H9 (cell line): Measurements from ENCODE around the gene TXLNB. TPM values are rescaled to one million over a fixed set of nuclear protein-coding genes. Genes with fewer than 3 reads are reported as not detected.

ENCODE experiments used
- DNase-seq: peaks from one replicate; pipeline ENCODE4 v3.0.0-alpha.2; 2017
- H2AFZ ChIP-seq: one replicate; pipeline ENCODE4 v1.6.1; 2013; ENCODE audit warnings: mild to moderate bottlenecking, low read length, control low read depth, moderate library complexity
- H2AK5ac ChIP-seq: 2 replicates; pipeline ENCODE4 v1.6.1; 2013; ENCODE audit warnings: low read length, control low read depth, mixed read lengths; ENCODE audit not compliant: insufficient read length
- H2BK120ac ChIP-seq: one replicate; pipeline ENCODE4 v1.6.1; 2013; ENCODE audit warnings: low read depth, mild to moderate bottlenecking, low read length, control low read depth, inconsistent platforms; ENCODE audit not compliant: poor library complexity, severe bottlenecking
- H2BK12ac ChIP-seq: 2 replicates; pipeline ENCODE4 v1.6.1; 2013; ENCODE audit warnings: low read length, control low read depth, mixed read lengths, low read depth; ENCODE audit not compliant: insufficient read length
- H2BK15ac ChIP-seq: 2 replicates; pipeline ENCODE4 v1.6.1; 2013; ENCODE audit warnings: low read depth, low read length, control low read depth
- H2BK20ac ChIP-seq: one replicate; pipeline ENCODE4 v1.6.1; 2013; ENCODE audit warnings: low read depth, mild to moderate bottlenecking, low read length, control low read depth, inconsistent platforms; ENCODE audit not compliant: poor library complexity, severe bottlenecking
- H2BK5ac ChIP-seq: 2 replicates; pipeline ENCODE4 v1.6.1; 2013; ENCODE audit warnings: low read length, control low read depth, mixed read lengths; ENCODE audit not compliant: insufficient read length
- H3K14ac ChIP-seq: 2 replicates; pipeline ENCODE4 v1.6.1; 2013; ENCODE audit warnings: low read length, control low read depth; ENCODE audit not compliant: insufficient read depth
- H3K18ac ChIP-seq: 2 replicates; pipeline ENCODE4 v1.6.1; 2013; ENCODE audit warnings: low read depth, mild to moderate bottlenecking, mixed read lengths, low read length, control low read depth; ENCODE audit not compliant: insufficient read length
- H3K23ac ChIP-seq: 2 replicates; pipeline ENCODE4 v1.6.1; 2013; ENCODE audit warnings: low read length, control low read depth, mixed read lengths, low read depth; ENCODE audit not compliant: insufficient read length
- H3K23me2 ChIP-seq: 2 replicates; pipeline ENCODE4 v1.6.1; 2013; ENCODE audit warnings: low read depth, mild to moderate bottlenecking, mixed read lengths, low read length, control low read depth; ENCODE audit not compliant: insufficient read length, poor library complexity, severe bottlenecking
- H3K27ac ChIP-seq: 2 replicates; pipeline ENCODE4 v1.5.1; 2013; ENCODE audit warnings: low read length, control low read depth, mixed read lengths, low read depth; ENCODE audit not compliant: insufficient read length
- H3K27me3 ChIP-seq: 2 replicates; pipeline ENCODE4 v1.6.1; 2013; ENCODE audit warnings: low read length, control low read depth, inconsistent platforms; ENCODE audit not compliant: insufficient read depth
- H3K4ac ChIP-seq: 2 replicates; pipeline ENCODE4 v1.6.1; 2013; ENCODE audit warnings: low read depth, mild to moderate bottlenecking, control low read depth, inconsistent platforms, low read length, moderate library complexity
- H3K4me1 ChIP-seq: 2 replicates; pipeline ENCODE4 v1.6.1; 2013; ENCODE audit warnings: low read length, control low read depth, inconsistent platforms; ENCODE audit not compliant: insufficient read depth
- H3K4me2 ChIP-seq: 2 replicates; pipeline ENCODE4 v1.6.1; 2013; ENCODE audit warnings: low read length, control low read depth, mixed read lengths; ENCODE audit not compliant: insufficient read length, insufficient read depth
- H3K56ac ChIP-seq: 2 replicates; pipeline ENCODE4 v1.6.1; 2013; ENCODE audit warnings: low read depth, mild to moderate bottlenecking, mixed read lengths, low read length, control low read depth; ENCODE audit not compliant: insufficient read length
- H3K79me1 ChIP-seq: 2 replicates; pipeline ENCODE4 v1.6.1; 2013; ENCODE audit warnings: low read depth, mild to moderate bottlenecking, moderate library complexity, low read length, control low read depth, inconsistent platforms; ENCODE audit not compliant: insufficient read depth, poor library complexity, severe bottlenecking
- H3K79me2 ChIP-seq: 2 replicates; pipeline ENCODE4 v1.6.1; 2013; ENCODE audit warnings: low read length, control low read depth, inconsistent platforms; ENCODE audit not compliant: insufficient read depth
- H3K9ac ChIP-seq: 2 replicates; pipeline ENCODE4 v1.6.1; 2013; ENCODE audit warnings: low read length, control low read depth, mixed read lengths; ENCODE audit not compliant: insufficient read length; ENCODE audit errors: extremely low read depth
- H3K9me3 ChIP-seq: one replicate; pipeline ENCODE4 v1.6.1; 2013; ENCODE audit warnings: low read depth, low read length, inconsistent platforms; ENCODE audit not compliant: control insufficient read depth
- H3T11ph ChIP-seq: one replicate; pipeline ENCODE4 v1.6.1; 2013; ENCODE audit warnings: mild to moderate bottlenecking, low read length, control low read depth, inconsistent platforms
- H4K20me1 ChIP-seq: one replicate; pipeline ENCODE4 v1.6.1; 2013; ENCODE audit not compliant: control insufficient read depth, insufficient read length, insufficient read depth
- H4K5ac ChIP-seq: 2 replicates; pipeline ENCODE4 v1.6.1; 2013; ENCODE audit warnings: low read depth, mild to moderate bottlenecking, mixed read lengths, low read length, control low read depth; ENCODE audit not compliant: insufficient read length
- H4K8ac ChIP-seq: replicated peaks from 2 replicates; pipeline ENCODE4 v1.6.1; 2013; ENCODE audit warnings: low read length, control low read depth, mixed read lengths, low read depth; ENCODE audit not compliant: insufficient read length
- H4K91ac ChIP-seq: 2 replicates; pipeline ENCODE4 v1.6.1; 2013; ENCODE audit warnings: low read depth, mild to moderate bottlenecking, moderate library complexity, mixed read lengths, low read length, control low read depth; ENCODE audit not compliant: insufficient read length
- H3K27ac Mint-ChIP-seq, 3 experiments: 2 replicates in 2 of 3; 3 replicates in 1 of 3; pipeline ENCODE4 v1.8.0; 2020 to 2021; ENCODE audit warnings: mixed read lengths in 3 of 3, mild to moderate bottlenecking in 1 of 3, moderate library complexity in 1 of 3
- H3K27me3 Mint-ChIP-seq: 2 replicates; pipeline ENCODE4 v1.8.0; 2021; ENCODE audit warnings: low read depth, mild to moderate bottlenecking, moderate library complexity, mixed read lengths
- H3K36me3 Mint-ChIP-seq, 3 experiments: 2 replicates in 2 of 3; 3 replicates in 1 of 3; pipeline ENCODE4 v1.8.0; 2020 to 2021; ENCODE audit warnings: low read depth in 3 of 3, mixed read lengths in 3 of 3; ENCODE audit not compliant: insufficient read depth in 1 of 3
- H3K4me1 Mint-ChIP-seq, 2 experiments: 2 replicates each; pipeline ENCODE4 v1.8.0; 2020; ENCODE audit warnings: mixed read lengths in 2 of 2
- H3K4me3 Mint-ChIP-seq, 2 experiments: 2 replicates in 1 of 2; 3 replicates in 1 of 2; pipeline ENCODE4 v1.8.0; 2020 to 2021; ENCODE audit warnings: mild to moderate bottlenecking in 2 of 2, mixed read lengths in 2 of 2, moderate library complexity in 1 of 2
- H3K9me3 Mint-ChIP-seq, 2 experiments: 2 replicates in 1 of 2; 3 replicates in 1 of 2; pipeline ENCODE4 v1.8.0; 2020; ENCODE audit warnings: mild to moderate bottlenecking in 2 of 2, mixed read lengths in 2 of 2, moderate library complexity in 1 of 2
- CTCF ChIP-seq: fragments of 200-600 bp; sonication (generic); conservative IDR thresholded peaks from 3 replicates; pipeline ENCODE4 v1.8.0; 2021; ENCODE audit warnings: antibody characterized with exemption, mild to moderate bottlenecking
- WGBS: extraction: QIAGEN DNeasy Blood & Tissue Kit; methylation state at CpG from one replicate; pipeline ENCODE4 v1.1.7; 2013; ENCODE audit warnings: missing lambda C conversion rate, low lambda C conversion rate, mixed read lengths; ENCODE audit not compliant: insufficient read length; ENCODE audit errors: extremely low coverage; 5-methylcytosine and 5-hydroxymethylcytosine counted together
- total RNA-seq: library from RNA; stranded (reverse); gene quantifications from 2 replicates; pipeline ENCODE4 v1.2.1, GENCODE V29; 2021

Gene TXLNB
- total RNA-seq, 1 experiment from 2014 or later, result 0.04 TPM

GRCh38 chr6:139253656-139254055 lies 38.1 kb downstream of the TXLNB start:
- no peak overlapping the region for H4K91ac ChIP-seq
- H3K27me3 ChIP-seq, result no peaks in the 10 kb centered on the region
- H3K27ac Mint-ChIP-seq, result no peak overlapping the region
- H3K4me1 ChIP-seq, result no peaks in the 10 kb centered on the region; the same call in 1 of the 2 replicates
- H3K9ac ChIP-seq, result no peak overlapping the region
- H2BK12ac ChIP-seq, result no peak overlapping the region
- H3K27ac ChIP-seq, result no peak overlapping the region
- TF ChIP-seq CTCF, result no peak
- no peak overlapping the region for H2BK15ac ChIP-seq
- H3K23ac ChIP-seq, result no peak overlapping the region
- no peaks in the 10 kb centered on the region for H3K9me3 ChIP-seq
- H2AFZ ChIP-seq, result no peak overlapping the region
- H3K4me2 ChIP-seq, result no peak overlapping the region
- H2BK5ac ChIP-seq, result no peak overlapping the region
- peaks cover 0 to 4% of the 10 kb centered on the region in 2 experiments; a peak in 2 of 4 replicates for H3K4me1 Mint-ChIP-seq
- H3K27me3 Mint-ChIP-seq, result no peaks in the 10 kb centered on the region
- H3K79me2 ChIP-seq, result no peaks in the 10 kb centered on the region
- H4K5ac ChIP-seq, result no peak overlapping the region
- no peak overlapping the region for H2BK20ac ChIP-seq
- H2AK5ac ChIP-seq, result no peak overlapping the region
- H3K56ac ChIP-seq, result no peak overlapping the region
- H3K4me3 Mint-ChIP-seq, result no peak overlapping the region
- H3K14ac ChIP-seq, result no peak overlapping the region
- no CpG with 5 or more reads among the region's 2 CpGs for WGBS
- H3K36me3 Mint-ChIP-seq, result no peaks in the 10 kb centered on the region
- H3K79me1 ChIP-seq, result no peaks in the 10 kb centered on the region
- H4K8ac ChIP-seq, result no peak overlapping the region
- no peaks in the 10 kb centered on the region for H4K20me1 ChIP-seq
- H2BK120ac ChIP-seq, result no peak overlapping the region
- H3K4ac ChIP-seq, result no peak overlapping the region
- no peaks in the 10 kb centered on the region for H3K9me3 Mint-ChIP-seq
- no peak overlapping the region for H3K18ac ChIP-seq
- DNase-seq, result no peak
- H3K23me2 ChIP-seq, result no peaks in the 10 kb centered on the region
- no peak overlapping the region for H3T11ph ChIP-seq
